Esophagus squamous epithelium (tissue), 5 donors: ENCODE results near the gene INPP5F. TPM values are rescaled to one million over a fixed set of nuclear protein-coding genes. Genes with fewer than 3 reads are reported as not detected.

Experiments used
- DNase-seq: peaks from one replicate; lab custom pipeline; 2025; lab: John Stamatoyannopoulos, UW
- H3K27ac ChIP-seq, 4 donors: fragments of 200-600 bp; sonication (generic); one replicate each; pipeline ENCODE4 v1.5.1; 2016 to 2019; ENCODE audit warnings: mild to moderate bottlenecking in 1 of 4
- H3K27me3 ChIP-seq, 4 donors: fragments of 200-600 bp; sonication (generic); 1 replicate in 3 of 4; 2 replicates in 1 of 4; pipeline versions ENCODE4 v1.5.1 to v1.6.0; 2017 to 2021; ENCODE audit warnings: antibody characterized with exemption in 1 of 4
- H3K36me3 ChIP-seq, 3 donors: fragments of 200-600 bp; sonication (generic); one replicate each; pipeline ENCODE4 v1.5.1; 2016 to 2019
- H3K4me1 ChIP-seq, 3 donors: fragments of 200-600 bp; sonication (generic); one replicate each; pipeline ENCODE4 v1.5.1; 2017 to 2019
- H3K4me3 ChIP-seq, 4 donors: fragments of 200-600 bp; sonication (generic); 1 replicate in 3 of 4; 2 replicates in 1 of 4; pipeline ENCODE4 v1.5.1; 2016 to 2019; ENCODE audit warnings: mild to moderate bottlenecking in 2 of 4, moderate library complexity in 1 of 4
- H3K9me3 ChIP-seq, 3 donors: fragments of 200-600 bp; sonication (generic); one replicate each; pipeline ENCODE4 v1.5.1; 2016 to 2019
- POLR2A ChIP-seq, 4 donors: fragments of 450-650 bp; IDR thresholded peaks; one replicate each; pipeline ENCODE4 v1.6.1; 2017; ENCODE audit warnings: antibody characterized with exemption in 4 of 4, mild to moderate bottlenecking in 4 of 4, moderate library complexity in 3 of 4
- WGBS, 2 donors: methylation state at CpG; one replicate each; pipeline ENCODE4 v1.1.5; 2018; 5-methylcytosine and 5-hydroxymethylcytosine counted together
- intact Hi-C: fragments of 100-400 bp; cut with DNase I; formaldehyde crosslinking; loops from one replicate; pipeline ENCODE4 v1.15.0; 2022
- total RNA-seq, 4 donors: library from RNA; depleted of rRNA; stranded (reverse); fragments of >200 nt; gene quantifications; one replicate each; pipeline ENCODE4 v1.1.0, GENCODE V29; 2016
- TF ChIP-seq, protein P1 (sequence below), 6 experiments: fragments of 450-650 bp in 4 of 6; fragments of 200-600 bp in 2 of 6; sonication (generic) in 2 of 6; IDR thresholded peaks; one replicate each; pipeline ENCODE4 v1.5.1; 2016 to 2019; ENCODE audit warnings: antibody characterized with exemption in 6 of 6, mild to moderate bottlenecking in 4 of 6, moderate library complexity in 4 of 6
- donor health status: DM: yes; HTN: yes; CAD: no.

The INPP5F gene
- total RNA-seq, 4 donors from 2014 or later: 5.3 to 11.4 (median 9.4) TPM

DNA sequence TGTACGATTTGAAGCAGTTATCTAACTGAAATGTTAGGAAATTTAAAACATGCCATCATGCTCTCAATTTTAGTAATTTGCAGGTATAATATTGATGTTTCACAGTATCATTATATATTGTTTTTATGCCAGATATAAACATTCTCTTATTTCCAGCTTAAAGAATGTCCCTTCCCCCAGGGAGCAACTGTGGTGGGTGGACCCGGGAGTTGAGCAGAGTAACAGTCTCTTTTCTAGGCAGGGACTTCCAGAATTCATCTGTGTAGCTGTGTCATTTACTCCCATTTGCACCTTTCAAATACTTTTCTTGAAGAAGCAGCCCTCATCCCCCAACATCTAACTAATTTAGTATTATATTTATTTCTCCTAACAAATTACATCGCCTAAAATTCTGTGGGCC lies 9.6 kb downstream of the INPP5F start:
- no peaks in the 10 kb centered on the region for H3K27me3 ChIP-seq
- no peak overlapping the region for H3K27ac ChIP-seq
- intact Hi-C loops: no loop called here
- H3K4me3 ChIP-seq: no peak overlapping the region
- H3K9me3 ChIP-seq: no peaks in the 10 kb centered on the region
- DNase-seq: no peak
- H3K4me1 ChIP-seq: peaks cover 9 to 53% (median 21%) of the 10 kb centered on the region in 3 donors
- no peaks in the 10 kb centered on the region for H3K36me3 ChIP-seq
- TF ChIP-seq POLR2A (IDR thresholded peaks at IDR 0.05): no peak
- TF ChIP-seq, protein P1, sequence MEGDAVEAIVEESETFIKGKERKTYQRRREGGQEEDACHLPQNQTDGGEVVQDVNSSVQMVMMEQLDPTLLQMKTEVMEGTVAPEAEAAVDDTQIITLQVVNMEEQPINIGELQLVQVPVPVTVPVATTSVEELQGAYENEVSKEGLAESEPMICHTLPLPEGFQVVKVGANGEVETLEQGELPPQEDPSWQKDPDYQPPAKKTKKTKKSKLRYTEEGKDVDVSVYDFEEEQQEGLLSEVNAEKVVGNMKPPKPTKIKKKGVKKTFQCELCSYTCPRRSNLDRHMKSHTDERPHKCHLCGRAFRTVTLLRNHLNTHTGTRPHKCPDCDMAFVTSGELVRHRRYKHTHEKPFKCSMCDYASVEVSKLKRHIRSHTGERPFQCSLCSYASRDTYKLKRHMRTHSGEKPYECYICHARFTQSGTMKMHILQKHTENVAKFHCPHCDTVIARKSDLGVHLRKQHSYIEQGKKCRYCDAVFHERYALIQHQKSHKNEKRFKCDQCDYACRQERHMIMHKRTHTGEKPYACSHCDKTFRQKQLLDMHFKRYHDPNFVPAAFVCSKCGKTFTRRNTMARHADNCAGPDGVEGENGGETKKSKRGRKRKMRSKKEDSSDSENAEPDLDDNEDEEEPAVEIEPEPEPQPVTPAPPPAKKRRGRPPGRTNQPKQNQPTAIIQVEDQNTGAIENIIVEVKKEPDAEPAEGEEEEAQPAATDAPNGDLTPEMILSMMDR (IDR thresholded peaks at IDR 0.05): no peak
- 72 to 82% methylated on average over 3 of the region's 3 CpGs for WGBS, 2 donors

DNA sequence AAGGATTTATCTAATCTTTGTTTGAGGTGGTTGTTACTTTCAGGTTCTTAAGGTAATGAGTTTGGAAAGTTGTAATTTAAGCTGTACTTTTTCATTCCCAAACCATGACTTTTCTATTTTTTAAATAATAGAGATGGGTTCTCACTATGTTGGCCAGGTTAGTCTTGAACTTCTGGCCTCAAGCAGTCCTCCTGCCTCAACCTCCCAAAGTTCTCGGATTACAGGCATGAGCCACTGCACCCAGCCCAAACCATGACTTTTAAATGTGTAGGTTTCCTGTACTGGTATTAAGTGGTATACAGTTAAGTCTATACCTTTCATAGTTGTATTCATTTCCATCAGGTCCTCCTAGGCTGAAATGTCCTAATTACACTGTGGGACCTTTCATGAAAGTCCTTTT lies 10.4 kb downstream of the INPP5F start:
- WGBS, 2 donors: 93 to 100% methylated on average over 1 of the region's 1 CpG
- Histone ChIP-seq H3K9me3 (no peaks in the 10 kb centered on the region), H3K27ac (no peak overlapping the region), H3K27me3 (no peaks in the 10 kb centered on the region), H3K4me3 (no peak overlapping the region), H3K36me3 (no peaks in the 10 kb centered on the region), H3K4me1 (peaks cover 9 to 53% (median 21%) of the 10 kb centered on the region in 3 donors)
- intact Hi-C loops: no loop called here
- TF ChIP-seq POLR2A (IDR thresholded peaks at IDR 0.05): no peak
- TF ChIP-seq, protein P1 (IDR thresholded peaks at IDR 0.05): no peak
- no peak for DNase-seq

DNA sequence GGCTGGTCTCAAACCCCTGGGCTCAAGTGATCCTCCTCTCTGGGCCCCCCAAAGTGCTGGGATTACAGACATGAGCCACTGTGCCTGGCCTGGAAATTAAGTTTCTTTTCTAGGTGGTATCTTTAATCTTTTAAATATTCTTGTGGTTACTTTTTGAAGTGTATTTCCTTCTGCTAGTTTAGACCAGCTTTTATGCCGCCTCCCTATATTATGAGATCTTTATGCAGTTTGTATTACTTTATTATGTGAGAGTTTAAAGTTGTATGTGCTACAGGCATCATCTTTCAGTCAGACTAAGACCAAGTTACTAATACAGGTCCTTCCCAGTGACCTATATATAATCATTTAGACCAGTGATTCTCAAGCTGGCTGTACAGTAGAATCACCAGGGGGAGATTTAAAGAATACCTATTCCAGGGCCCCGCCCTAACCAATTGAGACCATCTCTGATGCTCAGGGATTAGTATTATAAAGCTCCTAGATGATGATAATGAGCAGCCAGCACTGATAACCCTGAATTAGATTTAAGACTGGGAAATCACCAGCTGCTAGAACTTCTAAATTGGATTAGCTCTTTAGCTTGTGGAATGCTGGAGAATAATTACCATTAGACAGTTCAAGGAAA lies 11.3 kb downstream of the INPP5F start:
- no peak for TF ChIP-seq POLR2A (IDR thresholded peaks at IDR 0.05)
- TF ChIP-seq, protein P1 (IDR thresholded peaks at IDR 0.05): no peak
- WGBS, 2 donors: 83 to 93% methylated on average over 2 of the region's 2 CpGs
- H3K27ac ChIP-seq: peak overlapping the region; percentile 46 to 76 (median 67)
- H3K4me3 ChIP-seq: peak overlapping the region in 1 of 4 donors; percentile 7
- H3K36me3 ChIP-seq: no peaks in the 10 kb centered on the region
- no peaks in the 10 kb centered on the region for H3K9me3 ChIP-seq
- DNase-seq: no peak
- intact Hi-C loops: no loop called here
- peaks cover 9 to 53% (median 21%) of the 10 kb centered on the region in 3 donors for H3K4me1 ChIP-seq
- no peaks in the 10 kb centered on the region for H3K27me3 ChIP-seq

DNA sequence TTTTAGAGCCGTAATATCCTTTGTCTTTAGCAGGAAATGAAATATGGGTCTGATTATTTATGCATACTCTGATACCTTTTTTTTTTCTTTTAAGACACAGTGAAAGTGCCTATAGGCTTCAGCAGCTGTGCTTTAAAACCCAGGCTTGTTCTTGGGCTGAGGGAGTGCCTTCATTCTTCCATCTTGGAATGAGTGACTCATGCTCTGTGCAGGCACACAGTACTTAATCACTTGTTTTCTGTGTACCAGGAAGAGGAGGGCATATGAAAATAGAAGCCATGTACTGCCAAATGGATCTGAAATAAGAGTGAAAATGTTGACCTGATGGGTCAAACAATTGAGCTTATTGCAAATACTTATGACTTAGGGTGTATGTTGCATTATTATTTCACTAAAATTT lies 12.0 kb downstream of the INPP5F start:
- H3K4me1 ChIP-seq: peaks cover 9 to 50% (median 21%) of the 10 kb centered on the region in 3 donors
- TF ChIP-seq, protein P1 (IDR thresholded peaks at IDR 0.05): no peak
- TF ChIP-seq POLR2A (IDR thresholded peaks at IDR 0.05): no peak
- H3K9me3 ChIP-seq: no peaks in the 10 kb centered on the region
- H3K27ac ChIP-seq: peak overlapping the region; percentile 46 to 76 (median 67)
- intact Hi-C loops: no loop called here
- H3K4me3 ChIP-seq: peak overlapping the region in 1 of 4 donors; percentile 7
- no peaks in the 10 kb centered on the region for H3K36me3 ChIP-seq
- H3K27me3 ChIP-seq: no peaks in the 10 kb centered on the region
- DNase-seq: no peak
- 21 to 30% methylated on average over 1 of the region's 1 CpG for WGBS, 2 donors

DNA sequence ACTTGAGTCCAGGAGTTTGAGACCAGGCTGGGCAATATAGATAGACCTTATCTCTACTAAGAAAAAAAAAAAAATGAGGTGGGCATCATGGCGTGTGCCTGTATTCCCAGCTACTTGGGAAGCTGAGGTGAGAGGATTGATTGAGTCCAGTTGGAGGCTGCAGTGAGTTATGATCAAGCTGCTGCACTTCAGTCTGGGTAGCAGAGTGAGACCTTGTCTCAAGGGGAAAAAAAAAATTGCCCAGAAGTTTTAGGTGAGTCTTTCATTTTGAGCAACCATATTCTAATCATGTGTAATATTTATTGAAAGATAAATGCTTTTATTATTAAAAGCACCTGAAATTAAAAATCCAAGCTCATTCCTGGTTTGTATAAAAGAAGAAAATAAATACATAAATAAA lies 13.1 kb downstream of the INPP5F start:
- no peaks in the 10 kb centered on the region for H3K36me3 ChIP-seq
- 67 to 79% methylated on average over 1 of the region's 1 CpG for whole genome bisulfite sequencing, 2 donors
- H3K4me1 ChIP-seq: peaks cover 9 to 39% (median 16%) of the 10 kb centered on the region in 3 donors
- intact Hi-C loops: no loop called here
- no peak overlapping the region for H3K4me3 ChIP-seq
- no peaks in the 10 kb centered on the region for H3K27me3 ChIP-seq
- no peak for TF ChIP-seq POLR2A (IDR thresholded peaks at IDR 0.05)
- TF ChIP-seq, protein P1 (IDR thresholded peaks at IDR 0.05): no peak
- DNase-seq: no peak
- H3K27ac ChIP-seq: no peak overlapping the region
- no peaks in the 10 kb centered on the region for H3K9me3 ChIP-seq
